ENCODE measurements around the gene SLC27A3.

The SLC27A3 gene

GRCh38 chr1:153800516-153800915 is 25.3 kb downstream of the SLC27A3 start:
- Histone ChIP-seq H2AFZ (ENCODE audit: low read depth, low read length, severe bottlenecking) (no peak overlapping the region), H3K4me2 (ENCODE audit: low read depth, low read length, poor library complexity, severe bottlenecking) (no peak overlapping the region), H3K36me3 (ENCODE audit: low read length) (no peaks in the 10 kb centered on the region), H3K4me3 (ENCODE audit: insufficient read depth, low read length, poor library complexity, severe bottlenecking) (no peak overlapping the region), H3K27ac (ENCODE audit: low read depth, low read length) (no peak overlapping the region), H3K79me2 (ENCODE audit: insufficient read depth, low read length) (no peaks in the 10 kb centered on the region), H3K9me3 (ENCODE audit: insufficient read depth, low read length) (no peaks in the 10 kb centered on the region), H3F3A (ENCODE audit: insufficient read depth) (peaks cover 13% of the 10 kb centered on the region), H3K9ac (ENCODE audit: low read length) (no peak overlapping the region), H3K27me3 (ENCODE audit: low read length) (no peaks in the 10 kb centered on the region), H4K20me1 (ENCODE audit: low read depth, low read length) (no peaks in the 10 kb centered on the region), H3K9me2 (replicated peaks; ENCODE audit: insufficient read depth, low read length) (no peaks in the 10 kb centered on the region)
- TF ChIP-seq EZH2phosphoT487 (conservative IDR thresholded peaks at IDR 0.05; ENCODE audit: low read length), result no peak
- TF ChIP-seq CTCF (IDR thresholded peaks at IDR 0.05; ENCODE audit: insufficient read depth, low read length, poor library complexity, severe bottlenecking), result no peak

- no peak overlapping the region for H3K4me2 ChIP-seq (ENCODE audit: low read depth, low read length, poor library complexity, severe bottlenecking)
- H3K36me3 ChIP-seq (ENCODE audit: low read length), result no peaks in the 10 kb centered on the region
- no peaks in the 10 kb centered on the region for H3K9me2 ChIP-seq (replicated peaks; ENCODE audit: insufficient read depth, low read length)
- no peaks in the 10 kb centered on the region for H3K27me3 ChIP-seq (ENCODE audit: low read length)
- H3K9me3 ChIP-seq (ENCODE audit: insufficient read depth, low read length), result no peaks in the 10 kb centered on the region
- no peaks in the 10 kb centered on the region for H3K79me2 ChIP-seq (ENCODE audit: insufficient read depth, low read length)
- no peak overlapping the region for H3K4me3 ChIP-seq (ENCODE audit: insufficient read depth, low read length, poor library complexity, severe bottlenecking)
- TF ChIP-seq CTCF (IDR thresholded peaks at IDR 0.05; ENCODE audit: insufficient read depth, low read length, poor library complexity, severe bottlenecking), result no peak
- TF ChIP-seq EZH2phosphoT487 (conservative IDR thresholded peaks at IDR 0.05; ENCODE audit: low read length), result no peak
- H3F3A ChIP-seq (ENCODE audit: insufficient read depth), result peaks cover 19% of the 10 kb centered on the region
- H3K27ac ChIP-seq (ENCODE audit: low read depth, low read length), result no peak overlapping the region
- no peak overlapping the region for H2AFZ ChIP-seq (ENCODE audit: low read depth, low read length, severe bottlenecking)
- H4K20me1 ChIP-seq (ENCODE audit: low read depth, low read length), result no peaks in the 10 kb centered on the region
- no peak overlapping the region for H3K9ac ChIP-seq (ENCODE audit: low read length)
These were observed 25.9 kb downstream of the SLC27A3 start for GRCh38 chr1:153801028-153801625.

- Histone ChIP-seq H3K4me2 (ENCODE audit: low read depth, low read length, poor library complexity, severe bottlenecking) (no peak overlapping the region), H3K9ac (ENCODE audit: low read length) (no peak overlapping the region), H2AFZ (ENCODE audit: low read depth, low read length, severe bottlenecking) (no peak overlapping the region), H3K9me2 (replicated peaks; ENCODE audit: insufficient read depth, low read length) (no peaks in the 10 kb centered on the region), H4K20me1 (ENCODE audit: low read depth, low read length) (no peaks in the 10 kb centered on the region), H3K4me3 (ENCODE audit: insufficient read depth, low read length, poor library complexity, severe bottlenecking) (no peak overlapping the region), H3K27ac (ENCODE audit: low read depth, low read length) (no peak overlapping the region), H3F3A (ENCODE audit: insufficient read depth) (peaks cover 25% of the 10 kb centered on the region), H3K9me3 (ENCODE audit: insufficient read depth, low read length) (no peaks in the 10 kb centered on the region), H3K27me3 (ENCODE audit: low read length) (no peaks in the 10 kb centered on the region), H3K36me3 (ENCODE audit: low read length) (no peaks in the 10 kb centered on the region), H3K79me2 (ENCODE audit: insufficient read depth, low read length) (no peaks in the 10 kb centered on the region)
- TF ChIP-seq EZH2phosphoT487 (conservative IDR thresholded peaks at IDR 0.05; ENCODE audit: low read length) (no peak), CTCF (IDR thresholded peaks at IDR 0.05; ENCODE audit: insufficient read depth, low read length, poor library complexity, severe bottlenecking) (no peak)
These were observed 26.8 kb downstream of the SLC27A3 start for GRCh38 chr1:153801786-153802697.

Measured in SU-DHL-6 (cell line).